HepG2 (cell line): ENCODE data around the gene FOXD2. TPM values are rescaled to one million over a fixed set of nuclear protein-coding genes. Genes with fewer than 3 reads are reported as not detected.

Experiments
- ATAC-seq: fragments of 200-7000 bp; cut with Tn5 transposase; 3 replicates; pipeline ENCODE4 v1.9.1; 2020; ENCODE audit warnings: mild to moderate bottlenecking, moderate library complexity
- BruUV-seq: library from RNA; stranded (reverse); fragments of 400-500 nt; replicated peaks from 2 replicates; lab custom pipeline; 2021; lab: Mats Ljungman, UMichigan
- CTCF ChIA-PET: fragments of 300-600 bp; formaldehyde crosslinking; extraction: SDS; loops from one replicate; lab custom pipeline; 2021; ENCODE audit warnings: low total read pairs, inconsistent platforms, low intra/inter-chr PET ratio; lab: Yijun Ruan, JAX
- POLR2A ChIA-PET: fragments of 350-600 bp; sonication (Branson Sonifier 250); formaldehyde crosslinking; loops from one replicate; lab custom pipeline; 2020; ENCODE audit warnings: antibody characterized with exemption, inconsistent platforms; lab: Yijun Ruan, JAX
- DNase-seq: peaks from one replicate; pipeline ENCODE4 v3.0.0-alpha.2; 2015; ENCODE audit warnings: low spot score
- FAIRE-seq: peaks from 3 replicates; lab custom pipeline; 2011; peaks lifted over from hg19 to GRCh38; lab: Jason Lieb, UNC
- H2AFZ ChIP-seq: one replicate; pipeline ENCODE4 v1.6.1; 2011; ENCODE audit warnings: low read length, inconsistent platforms
- H3K27ac ChIP-seq: fragments of 300-600 bp; 3 replicates; pipeline ENCODE4 v1.8.0; 2011; ENCODE audit warnings: mixed run types, mild to moderate bottlenecking, mixed read lengths, low read length, inconsistent platforms; ENCODE audit not compliant: insufficient read depth; ENCODE audit errors: extremely low read length
- H3K27me3 ChIP-seq, 2 experiments: fragments of 200-600 bp in 1 of 2; 2 replicates in 1 of 2; 3 replicates in 1 of 2; pipeline versions ENCODE4 v1.6.0 to v1.8.0; 2011; ENCODE audit warnings: low read length in 2 of 2, mild to moderate bottlenecking in 2 of 2, moderate library complexity in 2 of 2, inconsistent platforms in 1 of 2; ENCODE audit not compliant: insufficient read depth in 2 of 2, control insufficient read depth in 1 of 2
- H3K36me3 ChIP-seq, 2 experiments: fragments of 200-600 bp in 1 of 2; replicated peaks in 1 of 2; 2 replicates in 1 of 2; 3 replicates in 1 of 2; pipeline versions ENCODE4 v1.5.1 to v1.8.0; 2011; ENCODE audit warnings: low read length in 2 of 2, inconsistent platforms in 1 of 2; ENCODE audit not compliant: insufficient read depth in 2 of 2, control insufficient read depth in 1 of 2
- H3K4me1 ChIP-seq: 2 replicates; pipeline ENCODE4 v1.5.1; 2012; ENCODE audit warnings: low read length, inconsistent platforms; ENCODE audit not compliant: insufficient read depth
- H3K4me2 ChIP-seq: 2 replicates; pipeline ENCODE4 v1.6.0; 2011; ENCODE audit warnings: low read depth, low read length, inconsistent platforms
- H3K4me3 ChIP-seq, 3 experiments: fragments of 200-600 bp in 1 of 3; sonication (generic), shearing (Covaris generic) in 1 of 3; replicated peaks in 1 of 3; 2 replicates each; pipeline ENCODE4 v1.5.1; 2011 to 2016; ENCODE audit warnings: low read length in 3 of 3, inconsistent platforms in 2 of 3, low read depth in 2 of 3, mild to moderate bottlenecking in 2 of 3, control low read depth in 1 of 3, mixed read lengths in 1 of 3; ENCODE audit not compliant: insufficient read depth in 1 of 3
- H3K79me2 ChIP-seq: one replicate; pipeline ENCODE4 v1.6.1; 2011; ENCODE audit warnings: low read length, inconsistent platforms; ENCODE audit not compliant: insufficient read depth
- H3K9ac ChIP-seq: 2 replicates; pipeline ENCODE4 v1.6.0; 2011; ENCODE audit warnings: mild to moderate bottlenecking, low read depth, low read length, inconsistent platforms; ENCODE audit not compliant: insufficient read depth
- H3K9me3 ChIP-seq: 2 replicates; pipeline ENCODE4 v1.5.1; 2012; ENCODE audit warnings: mild to moderate bottlenecking, low read length
- H4K20me1 ChIP-seq: 2 replicates; pipeline ENCODE4 v1.6.0; 2011; ENCODE audit warnings: inconsistent platforms, mild to moderate bottlenecking, low read length, moderate library complexity; ENCODE audit not compliant: insufficient read depth
- CHCHD3 ChIP-seq: sonication (generic); formaldehyde crosslinking; IDR thresholded peaks from 2 replicates; pipeline ENCODE4 v1.8.0; 2022; ENCODE audit warnings: mild to moderate bottlenecking, missing genetic modification reagents, moderate library complexity
- DNMT1 ChIP-seq: sonication (generic); formaldehyde crosslinking; IDR thresholded peaks from 2 replicates; pipeline ENCODE4 v1.5.1; 2020; ENCODE audit warnings: mild to moderate bottlenecking, missing genetic modification reagents
- NCOA2 ChIP-seq: sonication (generic); formaldehyde crosslinking; IDR thresholded peaks from 2 replicates; pipeline ENCODE4 v1.8.0; 2022; ENCODE audit warnings: inconsistent platforms
- ZBTB4 ChIP-seq: sonication (generic); formaldehyde crosslinking; IDR thresholded peaks from 2 replicates; pipeline ENCODE4 v1.4.0; 2020; ENCODE audit warnings: missing genetic modification reagents, mild to moderate bottlenecking, borderline replicate concordance
- ZNF562 ChIP-seq: sonication (generic); formaldehyde crosslinking; IDR thresholded peaks from 2 replicates; pipeline ENCODE4 v1.8.0; 2022; ENCODE audit warnings: missing genetic modification reagents, borderline replicate concordance
- ZNF781 ChIP-seq: sonication (generic); formaldehyde crosslinking; IDR thresholded peaks from 2 replicates; pipeline ENCODE4 v1.5.1; 2020; ENCODE audit warnings: borderline replicate concordance, mild to moderate bottlenecking, missing genetic modification reagents; ENCODE audit errors: not compliant biosample characterization
- ZNF788 ChIP-seq: sonication (generic); formaldehyde crosslinking; IDR thresholded peaks from 2 replicates; pipeline ENCODE4 v1.5.0; 2020; ENCODE audit warnings: mild to moderate bottlenecking, missing genetic modification reagents, borderline replicate concordance
- WGBS: methylation state at CpG from one replicate; pipeline ENCODE4 v1.1.6; 2017; ENCODE audit warnings: low lambda C conversion rate; 5-methylcytosine and 5-hydroxymethylcytosine counted together
- in situ Hi-C: cut with HindIII; loops from 2 replicates; pipeline ENCODE4 v1.10.0; 2017; ENCODE audit warnings: low pct_unique_long_range_greater_than_20kb; ENCODE audit not compliant: extremely low pct_ligation_motif_present
- intact Hi-C: fragments of 100-400 bp; cut with micrococcal nuclease; formaldehyde crosslinking; loops from one replicate; pipeline ENCODE4 v1.10.0; 2022; ENCODE audit not compliant: unreplicated experiment
- polyA plus RNA-seq, 8 experiments: library from polyadenylated mRNA; depleted of rRNA in 3 of 8; stranded (reverse) in 7 of 8; unstranded in 1 of 8; fragments of >200 nt; fragmentation: Illumina TruSeq in 4 of 8; extraction: Trizol in 4 of 8; gene quantifications; 2 replicates each; pipeline versions ENCODE4 v1.2.1 to v1.2.3, GENCODE V29; 2011 to 2016; ENCODE audit warnings: low read depth in 4 of 8, missing spikeins in 1 of 8, mixed read lengths in 1 of 8; ENCODE audit not compliant: insufficient read depth in 1 of 8
- total RNA-seq, 5 experiments: library from RNA; depleted of rRNA; stranded (reverse); fragments of >200 nt; fragmentation: Illumina TruSeq; extraction: Trizol; gene quantifications; 2 replicates each; pipeline ENCODE4 v1.2.3, GENCODE V29; 2016; ENCODE audit warnings: low read depth in 1 of 5

The FOXD2 gene
- total and polyA plus RNA-seq, 2 of the 13 experiments (the other 11 are each of a cell fraction or from before 2014, with no cell fraction given): 0.01 to 0.09 TPM

GRCh38 chr1:47465605-47466004 lies 27.8 kb downstream of the FOXD2 start (continued):
- no peak for TF ChIP-seq ZBTB4 (CRISPR knock-in tag)
- no peak for TF ChIP-seq ZNF781 (CRISPR knock-in tag)
- TF ChIP-seq ZNF788: no peak
- no peak for TF ChIP-seq NCOA2

- Histone ChIP-seq H3K9ac (no peak overlapping the region), H2AFZ (no peak overlapping the region), H3K27ac (no peak overlapping the region), H3K27me3 (peaks cover 2 to 61% of the 10 kb centered on the region in 2 experiments; a peak in 4 of 5 replicates), H3K9me3 (no peaks in the 10 kb centered on the region), H3K4me3 (no peak overlapping the region), H3K4me2 (no peak overlapping the region), H3K4me1 (no peaks in the 10 kb centered on the region), H3K36me3 (no peaks in the 10 kb centered on the region), H4K20me1 (peaks cover 22% of the 10 kb centered on the region), H3K79me2 (no peaks in the 10 kb centered on the region)
- POLR2A ChIA-PET: no interaction called here
- ATAC-seq (no peak), FAIRE-seq (no peak), DNase-seq (no peak)
- 38% methylated on average over 4 of the region's 4 CpGs for WGBS
- TF ChIP-seq CHCHD3 (CRISPR knock-in tag): no peak
- no peak for TF ChIP-seq ZNF562 (CRISPR knock-in tag)
- no peak for TF ChIP-seq DNMT1 (CRISPR knock-in tag)
- BruUV-seq: no TSS peak
- intact Hi-C loops (no loop called here), in situ Hi-C loops (no loop called here)
- CTCF ChIA-PET: no interaction called here
Observed at GRCh38 chr1:47468709-47469389, 31.0 kb downstream of the FOXD2 start.
